Measurements from ENCODE around the gene TAGLN2.

The TAGLN2 gene

DNA sequence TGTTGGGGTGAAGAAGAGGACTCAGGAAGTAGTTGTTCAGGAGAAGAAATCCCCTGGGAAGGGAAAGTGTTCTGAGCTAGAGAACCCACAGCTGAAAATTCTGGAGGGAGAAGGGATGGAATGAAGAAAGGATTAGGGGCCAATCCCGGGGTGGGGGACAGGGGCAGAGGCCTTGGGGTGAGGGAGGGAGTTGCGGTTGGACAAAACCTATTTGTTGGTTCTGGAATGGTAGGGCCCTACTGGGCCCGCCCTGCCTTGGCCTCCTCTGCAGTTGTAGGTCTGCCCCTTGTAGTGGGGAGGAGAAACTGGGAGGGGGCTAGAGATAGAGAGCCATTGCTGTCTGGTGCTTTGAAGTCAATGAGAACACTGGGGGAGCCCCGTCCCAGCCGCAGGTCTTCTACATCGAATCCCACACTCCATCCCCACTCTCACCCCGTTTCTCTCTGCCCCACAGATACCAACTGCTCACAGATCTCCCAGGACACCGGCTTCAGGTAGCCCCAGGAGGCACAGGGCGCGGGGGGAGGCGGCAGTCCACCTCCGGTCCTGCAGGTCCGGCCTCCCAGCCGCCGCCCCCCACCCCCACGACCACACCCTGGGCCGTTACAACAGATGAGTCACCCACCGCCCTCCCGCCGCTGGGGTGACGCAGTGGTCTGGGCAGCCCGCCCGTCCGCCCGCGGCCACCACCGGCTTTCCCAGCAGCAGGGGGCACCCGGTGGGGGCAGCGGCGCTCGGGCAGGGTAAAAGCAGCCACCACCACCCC, 1.1 kb downstream of the TAGLN2 start:
- Histone ChIP-seq H3K36me3 (peaks cover 22% of the 10 kb centered on the region), H3K4me3 (ENCODE audit: low read depth in 1 of 2, low read length in 1 of 2) (peak overlapping the region; percentile 88 to 100), H3K9me3 (no peaks in the 10 kb centered on the region), H3K27ac (peak overlapping the region; percentile 97), H3K4me1 (ENCODE audit: control insufficient read depth in 1 of 2, insufficient read depth in 1 of 2, low read depth in 1 of 2, low read length in 1 of 2) (peaks cover 52 to 55% of the 10 kb centered on the region in 2 experiments), H3K27me3 (no peaks in the 10 kb centered on the region)
- TF ChIP-seq, protein P1, sequence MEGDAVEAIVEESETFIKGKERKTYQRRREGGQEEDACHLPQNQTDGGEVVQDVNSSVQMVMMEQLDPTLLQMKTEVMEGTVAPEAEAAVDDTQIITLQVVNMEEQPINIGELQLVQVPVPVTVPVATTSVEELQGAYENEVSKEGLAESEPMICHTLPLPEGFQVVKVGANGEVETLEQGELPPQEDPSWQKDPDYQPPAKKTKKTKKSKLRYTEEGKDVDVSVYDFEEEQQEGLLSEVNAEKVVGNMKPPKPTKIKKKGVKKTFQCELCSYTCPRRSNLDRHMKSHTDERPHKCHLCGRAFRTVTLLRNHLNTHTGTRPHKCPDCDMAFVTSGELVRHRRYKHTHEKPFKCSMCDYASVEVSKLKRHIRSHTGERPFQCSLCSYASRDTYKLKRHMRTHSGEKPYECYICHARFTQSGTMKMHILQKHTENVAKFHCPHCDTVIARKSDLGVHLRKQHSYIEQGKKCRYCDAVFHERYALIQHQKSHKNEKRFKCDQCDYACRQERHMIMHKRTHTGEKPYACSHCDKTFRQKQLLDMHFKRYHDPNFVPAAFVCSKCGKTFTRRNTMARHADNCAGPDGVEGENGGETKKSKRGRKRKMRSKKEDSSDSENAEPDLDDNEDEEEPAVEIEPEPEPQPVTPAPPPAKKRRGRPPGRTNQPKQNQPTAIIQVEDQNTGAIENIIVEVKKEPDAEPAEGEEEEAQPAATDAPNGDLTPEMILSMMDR (IDR thresholded peaks at IDR 0.05): peak; percentile 40

DNA sequence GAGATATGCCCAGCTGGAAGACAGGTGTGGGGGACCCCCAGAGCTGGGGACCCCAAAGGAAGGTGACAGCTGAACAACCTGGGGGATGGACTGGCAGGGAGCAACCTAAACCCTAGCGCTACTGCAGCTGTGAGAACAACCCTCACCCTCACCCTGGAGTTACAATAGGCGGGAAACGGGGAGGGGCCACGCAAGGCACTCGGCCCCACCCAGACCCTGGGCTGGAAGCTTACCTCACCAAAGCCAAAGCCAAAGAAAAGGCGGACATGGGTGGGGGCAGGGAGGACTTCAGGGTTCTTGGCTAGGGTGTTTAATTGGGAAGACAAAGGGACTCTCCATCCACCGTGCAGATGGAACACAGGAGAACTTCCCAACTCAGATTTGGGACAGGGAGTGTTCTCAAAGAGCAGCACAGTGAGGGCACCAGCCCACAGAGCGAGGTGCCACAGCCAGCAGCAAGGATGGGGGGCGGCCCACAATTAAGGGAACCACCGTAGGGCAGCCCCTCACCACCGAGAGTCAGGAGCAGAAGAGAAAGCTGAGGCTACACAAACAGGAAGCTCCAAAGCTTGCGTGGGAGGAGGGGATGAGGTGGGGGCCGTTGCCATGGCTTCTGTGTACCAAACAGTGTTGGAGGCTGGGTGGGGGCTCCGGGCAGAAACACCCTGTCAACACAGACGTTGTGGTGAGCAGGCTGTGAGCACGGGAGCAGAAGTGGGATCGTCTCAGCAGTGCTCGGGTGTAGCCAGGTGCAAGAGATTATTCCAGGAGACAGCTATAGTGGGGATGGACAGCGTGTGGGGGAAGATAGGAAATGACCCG, 1.9 kb downstream of the TAGLN2 start:
- peaks cover 55 to 58% of the 10 kb centered on the region in 2 experiments for H3K4me1 ChIP-seq (ENCODE audit: control insufficient read depth in 1 of 2, insufficient read depth in 1 of 2, low read depth in 1 of 2, low read length in 1 of 2)

DNA sequence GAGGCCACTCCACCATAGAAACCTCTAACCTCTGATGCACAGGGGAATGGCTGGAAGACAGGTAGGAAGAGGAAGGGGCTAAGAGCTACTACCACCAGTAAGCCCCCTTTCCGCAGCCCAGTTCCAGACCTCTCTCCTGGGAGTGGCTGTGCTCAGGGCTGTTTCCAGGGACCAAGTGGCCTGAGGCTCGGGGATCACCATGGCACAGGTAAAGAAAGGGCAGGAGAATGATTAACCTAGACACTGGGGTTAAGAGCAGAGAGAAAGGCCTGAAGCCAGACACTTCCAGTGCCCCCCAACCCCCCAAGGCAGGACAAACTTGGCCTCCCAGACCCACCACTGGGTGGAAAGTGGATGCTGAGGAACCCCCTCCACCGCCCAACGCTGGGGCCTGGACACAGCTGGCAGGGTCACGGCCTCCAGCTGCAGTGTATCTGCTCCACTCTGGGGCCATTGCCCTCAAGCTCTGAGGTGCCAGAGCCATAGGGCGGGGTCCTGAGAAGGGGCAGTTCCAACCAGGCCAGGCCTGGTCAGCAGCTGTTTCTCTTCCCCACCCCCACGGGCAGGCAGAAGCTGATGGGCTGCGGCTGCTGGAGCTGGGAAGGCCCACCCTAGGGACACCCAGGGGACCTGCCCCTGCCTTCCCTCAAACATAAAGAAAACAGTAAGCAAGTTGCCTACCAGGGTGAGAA, 2.6 kb downstream of the TAGLN2 start:
- Histone ChIP-seq H3K27ac (peak overlapping the region; percentile 97), H3K4me1 (ENCODE audit: control insufficient read depth in 1 of 2, insufficient read depth in 1 of 2, low read depth in 1 of 2, low read length in 1 of 2) (peaks cover 55 to 64% of the 10 kb centered on the region in 2 experiments), H3K27me3 (no peaks in the 10 kb centered on the region), H3K4me3 (ENCODE audit: low read depth in 1 of 2, low read length in 1 of 2) (peak overlapping the region; percentile 88 to 100), H3K36me3 (peaks cover 38% of the 10 kb centered on the region), H3K9me3 (no peaks in the 10 kb centered on the region)
- TF ChIP-seq, protein P1 (IDR thresholded peaks at IDR 0.05): no peak

More for the DNA sequence above, 1.9 kb downstream of the TAGLN2 start:
- Histone ChIP-seq H3K27ac (peak overlapping the region; percentile 97), H3K27me3 (no peaks in the 10 kb centered on the region), H3K4me3 (ENCODE audit: low read depth in 1 of 2, low read length in 1 of 2) (peak overlapping the region; percentile 88 to 100), H3K36me3 (peaks cover 30% of the 10 kb centered on the region), H3K9me3 (no peaks in the 10 kb centered on the region)
- TF ChIP-seq, protein P1 (IDR thresholded peaks at IDR 0.05): peak; percentile 43

DNA sequence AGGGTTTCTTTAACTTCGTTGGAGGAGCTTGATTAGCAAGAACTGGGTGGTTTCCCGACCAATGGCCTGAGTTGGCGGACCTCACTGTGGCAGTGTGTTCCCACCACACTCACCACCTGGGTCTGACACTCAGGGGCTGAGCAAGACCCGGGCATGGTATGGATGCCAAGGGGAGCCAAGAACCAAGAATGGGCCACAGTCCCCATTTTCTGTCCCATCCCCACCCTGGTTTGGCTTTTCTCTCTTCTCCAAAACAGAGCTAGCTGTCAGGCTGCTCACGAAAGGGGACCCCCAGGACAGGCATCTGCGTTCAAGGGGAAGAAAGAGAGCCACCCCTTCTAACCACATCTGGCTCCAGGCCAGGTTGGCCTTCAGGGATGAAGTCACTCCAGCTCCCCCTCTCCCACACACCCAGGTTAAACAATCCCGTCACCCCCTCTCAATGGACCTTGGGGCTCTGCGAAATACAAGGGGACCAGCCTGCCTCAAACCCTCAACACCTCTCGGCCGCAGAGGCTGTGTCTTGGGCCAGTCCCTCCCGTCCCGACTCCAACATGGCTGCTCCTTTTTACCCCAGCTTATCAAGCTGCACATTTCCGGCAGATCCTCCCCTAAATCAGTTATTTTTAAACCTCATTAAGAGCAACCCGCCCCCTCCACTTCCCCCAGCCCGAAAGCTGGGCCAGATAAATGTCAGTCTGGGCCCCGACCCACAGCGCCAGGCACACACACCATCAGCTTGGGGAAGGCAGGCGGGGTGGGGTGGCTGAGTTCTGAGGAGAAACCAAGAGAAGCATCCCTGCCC, 3.4 kb downstream of the TAGLN2 start:
- Histone ChIP-seq H3K4me3 (ENCODE audit: low read depth in 1 of 2, low read length in 1 of 2) (peak overlapping the region; percentile 88 to 100), H3K27ac (peak overlapping the region; percentile 97), H3K9me3 (no peaks in the 10 kb centered on the region), H3K27me3 (no peaks in the 10 kb centered on the region), H3K36me3 (peaks cover 45% of the 10 kb centered on the region), H3K4me1 (ENCODE audit: control insufficient read depth in 1 of 2, insufficient read depth in 1 of 2, low read depth in 1 of 2, low read length in 1 of 2) (peaks cover 55 to 66% of the 10 kb centered on the region in 2 experiments)
- TF ChIP-seq, protein P1 (IDR thresholded peaks at IDR 0.05): no peak

DNA sequence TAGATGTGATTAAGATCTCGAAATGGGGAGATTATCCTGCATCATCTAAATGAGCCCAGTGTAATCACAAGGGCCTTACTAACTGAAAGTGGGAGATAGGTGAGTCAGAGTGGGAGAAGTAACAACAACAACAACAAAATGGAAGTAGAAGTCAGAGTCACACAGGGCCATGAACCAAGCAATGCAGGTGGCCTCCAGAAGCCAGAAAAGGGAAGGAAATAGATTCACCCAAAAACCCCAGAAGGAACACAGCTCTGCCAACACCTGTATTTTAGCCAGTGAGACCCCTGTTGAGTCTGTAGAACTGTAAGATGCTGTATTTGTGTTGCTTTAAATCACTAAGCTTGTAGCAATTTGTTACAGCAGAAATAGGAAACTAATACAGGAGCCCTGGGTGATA, 4.1 kb downstream of the TAGLN2 start:
- H3K4me1 ChIP-seq (ENCODE audit: control insufficient read depth in 1 of 2, insufficient read depth in 1 of 2, low read depth in 1 of 2, low read length in 1 of 2): peaks cover 53 to 63% of the 10 kb centered on the region in 2 experiments
- no peaks in the 10 kb centered on the region for H3K9me3 ChIP-seq
- peak overlapping the region; percentile 97 for H3K27ac ChIP-seq
- TF ChIP-seq, protein P1 (IDR thresholded peaks at IDR 0.05): no peak
- peaks cover 52% of the 10 kb centered on the region for H3K36me3 ChIP-seq
- no peaks in the 10 kb centered on the region for H3K27me3 ChIP-seq
- peak overlapping the region; percentile 88 to 100 for H3K4me3 ChIP-seq (ENCODE audit: low read depth in 1 of 2, low read length in 1 of 2)
